Kidney (tissue), 14 donors: ENCODE measurements around the gene TGM3. TPM values are rescaled to one million over a fixed set of nuclear protein-coding genes. Genes with fewer than 3 reads are reported as not detected.
A peak's percentile ranks its signal among the peaks of the same experiment; 100 is the strongest.

Experiments
- DNase-seq, 5 donors: peaks; one replicate each; pipeline ENCODE4 v3.0.0-alpha.2; 2013 to 2020
- FAIRE-seq: peaks from 2 replicates; lab custom pipeline; 2012; peaks lifted over from hg19 to GRCh38; lab: Jason Lieb, UNC
- H3K27ac ChIP-seq, 2 donors: one replicate each; pipeline ENCODE4 v1.7.0; 2013; ENCODE audit warnings: low read depth in 2 of 2, low read length in 2 of 2, inconsistent platforms in 1 of 2
- H3K27me3 ChIP-seq: one replicate; pipeline ENCODE4 v1.7.1; 2013; ENCODE audit warnings: low read length, inconsistent platforms; ENCODE audit not compliant: control insufficient read depth, insufficient read depth
- H3K36me3 ChIP-seq, 3 donors: one replicate each; pipeline versions ENCODE4 v1.7.0 to v1.7.1; 2013; ENCODE audit warnings: low read length in 3 of 3, control low read depth in 1 of 3, inconsistent platforms in 1 of 3; ENCODE audit not compliant: insufficient read depth in 3 of 3, control insufficient read depth in 2 of 3
- H3K4me1 ChIP-seq, 3 donors: one replicate each; pipeline versions ENCODE4 v1.7.0 to v1.7.1; 2013; ENCODE audit warnings: low read length in 3 of 3, inconsistent platforms in 1 of 3, low read depth in 1 of 3; ENCODE audit not compliant: control insufficient read depth in 2 of 3, insufficient read depth in 2 of 3
- H3K4me3 ChIP-seq, 3 donors: one replicate each; pipeline versions ENCODE4 v1.7.0 to v1.8.1; 2013; ENCODE audit warnings: low read length in 3 of 3, control low read depth in 1 of 3, inconsistent platforms in 1 of 3
- H3K9ac ChIP-seq, 3 donors: one replicate each; pipeline versions ENCODE4 v1.7.0 to v1.7.1; 2013; ENCODE audit warnings: low read length in 3 of 3, control low read depth in 1 of 3, inconsistent platforms in 1 of 3
- H3K9me3 ChIP-seq, 3 donors: one replicate each; pipeline versions ENCODE4 v1.7.0 to v1.7.1; 2013; ENCODE audit warnings: low read length in 3 of 3, control low read depth in 1 of 3, inconsistent platforms in 1 of 3; ENCODE audit not compliant: control insufficient read depth in 2 of 3, insufficient read depth in 1 of 3
- intact Hi-C: fragments of 100-400 bp; cut with DNase I; formaldehyde crosslinking; loops from one replicate; pipeline ENCODE4 v1.11.1; 2022
- polyA plus RNA-seq: library from polyadenylated mRNA; stranded (reverse); fragments of 350-450 nt; fragmentation: Illumina TruSeq; extraction: RNeasy Lipid Tissue Mini Kit (QIAGEN cat#74804); gene quantifications from one replicate; pipeline ENCODE4 v1.2.3, GENCODE V29; 2014; ENCODE audit warnings: low read depth, low replicate concordance; ENCODE audit not compliant: insufficient read depth
- total RNA-seq: library from RNA; stranded (reverse); fragmentation: NEBNext Ultra II Directional; extraction: Animal tissue kit (Norgen Biotek cat#: 25700); gene quantifications from one replicate; pipeline ENCODE4 v1.2.1, GENCODE V29; 2021
- TF ChIP-seq, protein P1 (sequence below): IDR thresholded peaks from 3 replicates; pipeline ENCODE4 v1.5.1; 2012; ENCODE audit warnings: mild to moderate bottlenecking, moderate library complexity, borderline replicate concordance; ENCODE audit not compliant: insufficient read depth; ENCODE audit errors: extremely low read depth
- donor health status: control.
- donor health status: control.
- donor health status: control.
- donor health status: control.
- donor health status: control.
- donor health status: DM: yes; HTN: yes; CAD: no.
- donor health status: Normal renal cell carcinoma (clear cell type).

Gene TGM3
- total and polyA plus RNA-seq, 2 donors from 2014 or later, result 0.13 TPM; not detected in 1

GRCh38 chr20:2330090-2330695 lies 34.4 kb downstream of the TGM3 start:
- Histone ChIP-seq H3K9me3 (no peaks in the 10 kb centered on the region), H3K4me3 (no peak overlapping the region), H3K27me3 (no peaks in the 10 kb centered on the region), H3K27ac (no peak overlapping the region), H3K9ac (no peak overlapping the region), H3K36me3 (no peaks in the 10 kb centered on the region), H3K4me1 (no peaks in the 10 kb centered on the region)
- peak in 1 of 5 donors; percentile 14 for DNase-seq
- TF ChIP-seq, protein P1, sequence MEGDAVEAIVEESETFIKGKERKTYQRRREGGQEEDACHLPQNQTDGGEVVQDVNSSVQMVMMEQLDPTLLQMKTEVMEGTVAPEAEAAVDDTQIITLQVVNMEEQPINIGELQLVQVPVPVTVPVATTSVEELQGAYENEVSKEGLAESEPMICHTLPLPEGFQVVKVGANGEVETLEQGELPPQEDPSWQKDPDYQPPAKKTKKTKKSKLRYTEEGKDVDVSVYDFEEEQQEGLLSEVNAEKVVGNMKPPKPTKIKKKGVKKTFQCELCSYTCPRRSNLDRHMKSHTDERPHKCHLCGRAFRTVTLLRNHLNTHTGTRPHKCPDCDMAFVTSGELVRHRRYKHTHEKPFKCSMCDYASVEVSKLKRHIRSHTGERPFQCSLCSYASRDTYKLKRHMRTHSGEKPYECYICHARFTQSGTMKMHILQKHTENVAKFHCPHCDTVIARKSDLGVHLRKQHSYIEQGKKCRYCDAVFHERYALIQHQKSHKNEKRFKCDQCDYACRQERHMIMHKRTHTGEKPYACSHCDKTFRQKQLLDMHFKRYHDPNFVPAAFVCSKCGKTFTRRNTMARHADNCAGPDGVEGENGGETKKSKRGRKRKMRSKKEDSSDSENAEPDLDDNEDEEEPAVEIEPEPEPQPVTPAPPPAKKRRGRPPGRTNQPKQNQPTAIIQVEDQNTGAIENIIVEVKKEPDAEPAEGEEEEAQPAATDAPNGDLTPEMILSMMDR, result no peak
- FAIRE-seq, result no peak
- intact Hi-C loops, result no loop called here

- Histone ChIP-seq H3K36me3 (no peaks in the 10 kb centered on the region), H3K4me1 (no peaks in the 10 kb centered on the region), H3K27me3 (no peaks in the 10 kb centered on the region), H3K4me3 (no peak overlapping the region), H3K27ac (no peak overlapping the region), H3K9me3 (no peaks in the 10 kb centered on the region), H3K9ac (no peak overlapping the region)
- no peak for FAIRE-seq
- DNase-seq, result peak in 1 of 5 donors; percentile 4
- TF ChIP-seq, protein P1, result no peak
- intact Hi-C loops, result no loop called here
Measured at GRCh38 chr20:2331106-2331505, 35.3 kb downstream of the TGM3 start.

DNA sequence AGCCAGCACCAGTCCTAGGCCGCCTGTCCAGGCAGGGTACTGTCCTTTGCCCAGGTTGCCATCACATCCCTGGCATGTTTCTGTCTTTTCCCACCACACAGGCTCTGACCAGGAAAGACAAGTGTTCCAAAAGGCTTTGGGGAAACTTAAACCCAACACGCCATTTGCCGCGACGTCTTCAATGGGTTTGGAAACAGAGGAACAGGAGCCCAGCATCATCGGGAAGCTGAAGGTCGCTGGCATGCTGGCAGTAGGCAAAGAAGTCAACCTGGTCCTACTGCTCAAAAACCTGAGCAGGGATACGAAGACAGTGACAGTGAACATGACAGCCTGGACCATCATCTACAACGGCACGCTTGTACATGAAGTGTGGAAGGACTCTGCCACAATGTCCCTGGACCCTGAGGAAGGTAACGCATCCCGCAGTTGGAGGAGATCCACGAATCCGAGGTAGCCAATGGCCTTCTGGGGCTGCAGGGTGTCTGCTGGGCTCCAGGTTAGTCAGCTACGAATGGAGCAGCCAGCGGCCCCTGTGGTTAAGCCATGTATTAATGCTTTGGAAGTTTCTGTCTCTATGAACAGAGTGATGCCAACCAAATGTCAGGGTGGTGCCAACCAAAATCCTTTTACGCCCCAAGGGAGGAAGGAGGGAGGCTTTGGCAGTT lies 36.2 kb downstream of the TGM3 start:
- DNase-seq (no peak), FAIRE-seq (no peak)
- Histone ChIP-seq H3K27me3 (no peaks in the 10 kb centered on the region), H3K4me3 (no peak overlapping the region), H3K4me1 (no peaks in the 10 kb centered on the region), H3K27ac (no peak overlapping the region), H3K36me3 (no peaks in the 10 kb centered on the region), H3K9ac (no peak overlapping the region), H3K9me3 (no peaks in the 10 kb centered on the region)
- TF ChIP-seq, protein P1, result no peak
- intact Hi-C loops, result no loop called here
